Uterus (tissue), 2 donors: ENCODE measurements around the gene DNPEP.

ENCODE experiments used
- CTCF ChIP-seq, 4 experiments: fragments of 200-600 bp in 2 of 4; fragments of 450-650 bp in 2 of 4; sonication (generic) in 2 of 4; IDR thresholded peaks; one replicate each; pipeline ENCODE4 v1.5.1; 2016 to 2019; ENCODE audit warnings: antibody characterized with exemption in 4 of 4, mild to moderate bottlenecking in 2 of 4, moderate library complexity in 1 of 4
- POLR2A ChIP-seq, 2 donors: fragments of 450-650 bp; IDR thresholded peaks; one replicate each; pipeline ENCODE4 v1.6.1; 2016; ENCODE audit warnings: antibody characterized with exemption in 2 of 2, mild to moderate bottlenecking in 1 of 2, moderate library complexity in 1 of 2

- TF ChIP-seq CTCF (IDR thresholded peaks at IDR 0.05) (no peak), POLR2A (IDR thresholded peaks at IDR 0.05) (no peak)
Measured at GRCh38 chr2:219406861-219407230, 19.1 kb upstream of the DNPEP start.
